ENCODE data around the gene FAM124B. TPM values are rescaled to one million over a fixed set of nuclear protein-coding genes. Genes with fewer than 3 reads are reported as not detected.
A peak's percentile ranks its signal among the peaks of the same experiment; 100 is the strongest.

Gene FAM124B
- total and polyA plus RNA-seq, 4 donors = 6.7 to 17.2 (median 7.1) TPM

DNA sequence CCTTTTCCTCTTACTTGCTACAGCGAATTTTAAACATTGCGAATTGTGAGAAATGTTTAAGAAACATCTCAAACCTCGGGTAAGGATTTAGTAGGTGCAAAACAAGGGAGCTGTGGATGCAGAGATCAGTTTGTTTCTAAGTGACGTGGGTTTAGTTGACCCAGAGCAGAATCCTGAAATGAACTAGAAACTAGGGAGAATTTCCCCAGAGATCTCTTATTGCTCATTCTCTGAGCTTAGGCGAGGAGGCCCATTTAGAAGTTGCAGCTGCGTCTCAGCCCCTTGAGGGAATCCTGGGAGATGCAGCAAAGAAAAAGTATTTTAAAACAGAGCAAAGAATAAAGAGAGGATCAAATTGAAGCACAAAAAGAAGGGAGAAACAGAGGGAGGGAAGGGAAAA, 29.3 kb downstream of the FAM124B start:
- Histone ChIP-seq H3K27me3 (ENCODE audit: control insufficient read depth, insufficient read depth, low read length) (peaks cover 2% of the 10 kb centered on the region), H3K4me3 (ENCODE audit: low read depth, low read length) (no peak overlapping the region), H3K4me1 (ENCODE audit: control insufficient read depth, insufficient read depth, low read length) (no peaks in the 10 kb centered on the region), H3K27ac (ENCODE audit: low read depth, low read length) (no peak overlapping the region), H3K36me3 (ENCODE audit: control insufficient read depth, insufficient read depth, low read length) (no peaks in the 10 kb centered on the region), H3K9me3 (ENCODE audit: control insufficient read depth, insufficient read depth, low read length) (no peaks in the 10 kb centered on the region)
- peak in 1 of 6 donors; percentile 51 for DNase-seq (ENCODE audit: low read depth in 4 of 6, low spot score in 6 of 6)
- 59% methylated on average over 5 of the region's 6 CpGs for WGBS (ENCODE audit: insufficient coverage)

DNA sequence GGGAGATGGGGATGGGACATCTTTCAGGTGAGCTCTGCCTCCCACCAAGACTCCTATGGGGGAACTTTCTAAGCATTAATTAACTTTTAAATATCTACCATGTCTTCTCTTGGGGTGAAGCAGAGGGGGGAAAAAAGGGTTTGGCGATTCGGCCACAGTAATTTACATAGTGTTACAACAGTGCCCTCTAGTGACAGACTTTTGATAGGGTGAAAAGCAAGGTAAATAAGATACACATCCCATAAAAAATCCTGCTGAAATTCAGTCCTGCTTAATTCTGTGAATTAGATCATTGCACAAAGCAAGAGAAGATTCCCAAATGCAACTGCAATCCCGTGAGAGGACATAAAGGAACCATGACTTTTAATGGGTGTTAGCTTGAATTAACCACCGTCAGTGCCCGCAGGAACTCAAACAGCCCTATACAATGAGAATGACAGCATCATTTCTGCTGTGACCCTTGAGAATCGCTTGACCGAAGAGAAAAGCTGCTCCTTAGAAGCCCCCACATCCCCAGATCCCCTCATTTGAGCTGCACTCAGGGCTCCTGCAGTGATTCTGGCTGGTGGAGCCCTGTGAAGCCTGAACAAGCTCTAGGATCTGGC, 32.8 kb downstream of the FAM124B start:
- H3K27ac ChIP-seq (ENCODE audit: low read depth, low read length) = no peak overlapping the region
- WGBS (ENCODE audit: insufficient coverage) = 70% methylated on average over 3 of the region's 7 CpGs
- no peaks in the 10 kb centered on the region for H3K36me3 ChIP-seq (ENCODE audit: control insufficient read depth, insufficient read depth, low read length)
- peak in 2 of 6 donors; percentile 60 to 63 for DNase-seq (ENCODE audit: low read depth in 4 of 6, low spot score in 6 of 6)
- peaks cover 6% of the 10 kb centered on the region for H3K4me1 ChIP-seq (ENCODE audit: control insufficient read depth, insufficient read depth, low read length)
- no peaks in the 10 kb centered on the region for H3K9me3 ChIP-seq (ENCODE audit: control insufficient read depth, insufficient read depth, low read length)
- no peak overlapping the region for H3K4me3 ChIP-seq (ENCODE audit: low read depth, low read length)
- peaks cover 2% of the 10 kb centered on the region for H3K27me3 ChIP-seq (ENCODE audit: control insufficient read depth, insufficient read depth, low read length)

DNA sequence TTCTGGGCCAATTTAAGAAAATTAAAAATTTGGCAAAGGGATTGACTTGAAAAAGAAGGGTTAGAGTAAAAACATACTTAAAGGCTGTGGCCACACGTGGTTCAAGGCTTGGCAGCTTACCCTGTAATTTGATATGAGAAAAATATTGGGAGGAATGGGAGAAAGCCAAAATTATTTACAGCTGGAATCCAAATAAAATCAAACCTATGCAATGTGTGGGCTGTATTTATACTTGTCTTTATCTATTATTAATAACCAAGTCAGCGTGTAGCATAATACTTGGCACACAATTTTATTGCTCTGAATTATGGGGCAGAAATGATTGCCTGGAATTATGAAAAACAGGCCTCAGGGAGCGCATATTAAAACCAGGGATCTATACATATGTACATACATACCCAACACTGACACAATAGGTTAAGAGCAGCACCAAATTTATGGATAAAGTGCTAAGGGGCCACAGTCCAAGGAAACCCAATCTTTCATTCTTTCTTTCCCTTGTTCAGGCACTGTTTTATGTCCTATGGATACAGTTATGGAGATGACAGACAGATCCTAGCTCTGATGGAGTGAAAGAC, 35.6 kb downstream of the FAM124B start:
- H3K27ac ChIP-seq (ENCODE audit: low read depth, low read length) = no peak overlapping the region
- no peak overlapping the region for H3K4me3 ChIP-seq (ENCODE audit: low read depth, low read length)
- peaks cover 6% of the 10 kb centered on the region for H3K4me1 ChIP-seq (ENCODE audit: control insufficient read depth, insufficient read depth, low read length)
- no peaks in the 10 kb centered on the region for H3K36me3 ChIP-seq (ENCODE audit: control insufficient read depth, insufficient read depth, low read length)
- H3K27me3 ChIP-seq (ENCODE audit: control insufficient read depth, insufficient read depth, low read length) = peaks cover 2% of the 10 kb centered on the region
- no peak for DNase-seq (ENCODE audit: low read depth in 4 of 6, low spot score in 6 of 6)
- H3K9me3 ChIP-seq (ENCODE audit: control insufficient read depth, insufficient read depth, low read length) = no peaks in the 10 kb centered on the region
- WGBS (ENCODE audit: insufficient coverage) = no CpG with 5 or more reads among the region's 3 CpGs

DNA sequence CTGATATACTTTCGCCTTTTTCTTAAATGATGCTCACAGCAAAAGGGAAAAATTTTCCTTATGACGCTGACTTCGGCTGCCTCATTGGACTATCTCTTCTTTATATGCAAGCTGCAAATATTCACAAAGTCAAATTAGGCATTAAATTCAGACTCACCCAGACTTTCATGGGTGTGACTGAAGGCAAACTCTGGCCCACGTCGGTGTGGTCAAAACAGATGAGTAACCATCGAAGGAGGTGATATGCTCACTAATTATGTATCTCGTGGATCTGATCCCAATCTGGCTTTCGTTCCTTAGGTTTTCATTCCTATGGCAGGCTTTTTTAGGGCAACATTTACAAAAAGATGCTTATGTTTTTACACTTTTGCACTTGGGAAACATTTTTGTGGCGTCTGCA, 36.6 kb downstream of the FAM124B start:
- 83% methylated on average over 9 of the region's 9 CpGs for WGBS (ENCODE audit: insufficient coverage)
- Histone ChIP-seq H3K4me3 (ENCODE audit: low read depth, low read length) (no peak overlapping the region), H3K27ac (ENCODE audit: low read depth, low read length) (no peak overlapping the region), H3K27me3 (ENCODE audit: control insufficient read depth, insufficient read depth, low read length) (peaks cover 2% of the 10 kb centered on the region), H3K36me3 (ENCODE audit: control insufficient read depth, insufficient read depth, low read length) (no peaks in the 10 kb centered on the region), H3K9me3 (ENCODE audit: control insufficient read depth, insufficient read depth, low read length) (no peaks in the 10 kb centered on the region), H3K4me1 (ENCODE audit: control insufficient read depth, insufficient read depth, low read length) (peaks cover 6% of the 10 kb centered on the region)
- no peak for DNase-seq (ENCODE audit: low read depth in 4 of 6, low spot score in 6 of 6)

DNA sequence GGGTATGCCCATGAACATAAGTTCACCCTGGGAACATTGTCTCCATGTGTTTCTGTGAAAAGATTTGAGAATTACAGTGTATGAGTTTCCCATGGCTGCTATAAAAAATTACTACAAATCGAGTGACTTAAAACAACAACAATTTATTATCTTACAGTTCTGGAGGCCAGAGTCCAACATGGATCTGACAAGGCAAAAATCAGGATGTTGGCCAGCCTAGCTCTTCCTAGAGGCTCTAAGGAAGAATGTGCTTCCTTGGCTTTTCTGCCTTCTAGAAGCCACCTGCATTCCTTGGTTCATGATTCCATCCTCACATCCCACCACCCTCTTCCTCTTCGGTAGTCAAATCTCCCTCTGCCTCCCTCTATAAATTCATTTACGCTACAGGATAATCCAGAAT, 38.6 kb downstream of the FAM124B start:
- no peak for DNase-seq (ENCODE audit: low read depth in 4 of 6, low spot score in 6 of 6)
- WGBS (ENCODE audit: insufficient coverage) = 70% methylated on average over 2 of the region's 3 CpGs
- no peaks in the 10 kb centered on the region for H3K36me3 ChIP-seq (ENCODE audit: control insufficient read depth, insufficient read depth, low read length)
- H3K9me3 ChIP-seq (ENCODE audit: control insufficient read depth, insufficient read depth, low read length) = no peaks in the 10 kb centered on the region
- peaks cover 2% of the 10 kb centered on the region for H3K27me3 ChIP-seq (ENCODE audit: control insufficient read depth, insufficient read depth, low read length)
- H3K4me3 ChIP-seq (ENCODE audit: low read depth, low read length) = no peak overlapping the region
- no peak overlapping the region for H3K27ac ChIP-seq (ENCODE audit: low read depth, low read length)
- H3K4me1 ChIP-seq (ENCODE audit: control insufficient read depth, insufficient read depth, low read length) = peaks cover 6% of the 10 kb centered on the region

DNA sequence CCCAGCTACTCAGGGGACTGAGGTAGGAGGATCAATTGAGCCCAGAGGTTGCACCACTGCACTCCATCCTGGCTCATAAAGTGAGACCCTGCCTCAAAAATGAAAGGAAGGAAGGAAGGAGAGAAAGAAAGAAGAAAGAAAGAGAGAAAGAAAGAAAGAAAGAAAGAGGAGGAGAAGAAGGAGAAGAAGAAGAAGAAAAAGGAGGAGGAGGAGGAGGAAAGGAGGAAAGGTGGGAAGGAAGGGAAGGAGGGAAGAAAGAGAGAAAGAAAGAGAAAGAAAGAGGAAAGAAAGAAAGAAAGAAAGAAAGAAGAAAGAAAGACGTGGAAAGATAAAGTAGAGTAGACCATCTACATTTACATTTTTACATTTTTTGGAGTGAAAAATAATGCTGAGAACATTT, 39.8 kb downstream of the FAM124B start:
- H3K36me3 ChIP-seq (ENCODE audit: control insufficient read depth, insufficient read depth, low read length) = no peaks in the 10 kb centered on the region
- H3K4me1 ChIP-seq (ENCODE audit: control insufficient read depth, insufficient read depth, low read length) = peaks cover 6% of the 10 kb centered on the region
- no peaks in the 10 kb centered on the region for H3K9me3 ChIP-seq (ENCODE audit: control insufficient read depth, insufficient read depth, low read length)
- H3K27ac ChIP-seq (ENCODE audit: low read depth, low read length) = no peak overlapping the region
- no peak for DNase-seq (ENCODE audit: low read depth in 4 of 6, low spot score in 6 of 6)
- H3K4me3 ChIP-seq (ENCODE audit: low read depth, low read length) = no peak overlapping the region
- H3K27me3 ChIP-seq (ENCODE audit: control insufficient read depth, insufficient read depth, low read length) = no peaks in the 10 kb centered on the region
- WGBS (ENCODE audit: insufficient coverage) = no CpG with 5 or more reads among the region's 1 CpG

DNA sequence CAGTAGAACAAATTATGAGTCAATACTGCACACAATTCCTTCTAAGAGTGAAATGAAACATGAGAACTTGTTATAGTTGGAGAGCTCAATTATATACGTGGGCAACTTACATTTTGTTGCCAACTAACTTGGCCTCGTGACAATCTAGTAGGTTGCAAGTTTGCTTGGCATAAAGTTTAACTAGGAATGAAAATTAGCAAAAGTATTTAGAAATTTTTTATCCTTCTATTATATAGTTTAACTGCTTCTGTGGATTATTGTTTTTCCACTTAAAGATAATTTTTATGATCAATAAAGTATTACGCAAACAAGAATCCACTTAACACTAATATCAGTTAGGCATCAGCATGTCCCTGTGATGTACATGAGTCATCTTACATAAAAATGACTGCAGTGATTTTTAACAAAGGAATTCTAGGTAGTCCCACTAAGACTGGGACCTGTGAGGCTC, 41.1 kb downstream of the FAM124B start:
- no peaks in the 10 kb centered on the region for H3K36me3 ChIP-seq (ENCODE audit: control insufficient read depth, insufficient read depth, low read length)
- H3K27me3 ChIP-seq (ENCODE audit: control insufficient read depth, insufficient read depth, low read length) = no peaks in the 10 kb centered on the region
- H3K4me1 ChIP-seq (ENCODE audit: control insufficient read depth, insufficient read depth, low read length) = peaks cover 6% of the 10 kb centered on the region
- no CpG with 5 or more reads among the region's 3 CpGs for WGBS (ENCODE audit: insufficient coverage)
- no peak overlapping the region for H3K4me3 ChIP-seq (ENCODE audit: low read depth, low read length)
- H3K27ac ChIP-seq (ENCODE audit: low read depth, low read length) = no peak overlapping the region
- DNase-seq (ENCODE audit: low read depth in 4 of 6, low spot score in 6 of 6) = no peak
- H3K9me3 ChIP-seq (ENCODE audit: control insufficient read depth, insufficient read depth, low read length) = no peaks in the 10 kb centered on the region

DNA sequence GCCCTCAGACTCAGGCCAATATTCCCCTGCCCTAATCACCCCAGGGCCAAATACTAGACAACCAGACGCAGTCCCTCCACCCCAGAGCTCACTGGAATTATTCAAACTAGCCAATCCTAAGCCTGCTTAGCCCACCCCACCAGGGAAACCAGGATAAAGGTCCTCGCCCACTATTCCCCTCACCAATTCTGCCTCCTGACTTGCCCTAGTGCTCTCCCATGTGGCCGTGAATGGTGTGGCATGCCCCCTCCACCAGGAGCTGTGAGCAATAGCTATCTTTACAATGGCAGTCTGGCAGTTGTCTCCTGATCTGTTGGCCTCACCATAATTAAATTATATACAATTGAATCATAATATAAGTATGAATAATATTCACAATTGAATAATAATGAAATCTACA, 42.3 kb downstream of the FAM124B start:
- H3K36me3 ChIP-seq (ENCODE audit: control insufficient read depth, insufficient read depth, low read length) = no peaks in the 10 kb centered on the region
- WGBS (ENCODE audit: insufficient coverage) = 73% methylated on average over 2 of the region's 3 CpGs
- peaks cover 4% of the 10 kb centered on the region for H3K4me1 ChIP-seq (ENCODE audit: control insufficient read depth, insufficient read depth, low read length)
- no peak overlapping the region for H3K27ac ChIP-seq (ENCODE audit: low read depth, low read length)
- no peaks in the 10 kb centered on the region for H3K9me3 ChIP-seq (ENCODE audit: control insufficient read depth, insufficient read depth, low read length)
- no peak overlapping the region for H3K4me3 ChIP-seq (ENCODE audit: low read depth, low read length)
- no peaks in the 10 kb centered on the region for H3K27me3 ChIP-seq (ENCODE audit: control insufficient read depth, insufficient read depth, low read length)
- DNase-seq (ENCODE audit: low read depth in 4 of 6, low spot score in 6 of 6) = no peak

DNA sequence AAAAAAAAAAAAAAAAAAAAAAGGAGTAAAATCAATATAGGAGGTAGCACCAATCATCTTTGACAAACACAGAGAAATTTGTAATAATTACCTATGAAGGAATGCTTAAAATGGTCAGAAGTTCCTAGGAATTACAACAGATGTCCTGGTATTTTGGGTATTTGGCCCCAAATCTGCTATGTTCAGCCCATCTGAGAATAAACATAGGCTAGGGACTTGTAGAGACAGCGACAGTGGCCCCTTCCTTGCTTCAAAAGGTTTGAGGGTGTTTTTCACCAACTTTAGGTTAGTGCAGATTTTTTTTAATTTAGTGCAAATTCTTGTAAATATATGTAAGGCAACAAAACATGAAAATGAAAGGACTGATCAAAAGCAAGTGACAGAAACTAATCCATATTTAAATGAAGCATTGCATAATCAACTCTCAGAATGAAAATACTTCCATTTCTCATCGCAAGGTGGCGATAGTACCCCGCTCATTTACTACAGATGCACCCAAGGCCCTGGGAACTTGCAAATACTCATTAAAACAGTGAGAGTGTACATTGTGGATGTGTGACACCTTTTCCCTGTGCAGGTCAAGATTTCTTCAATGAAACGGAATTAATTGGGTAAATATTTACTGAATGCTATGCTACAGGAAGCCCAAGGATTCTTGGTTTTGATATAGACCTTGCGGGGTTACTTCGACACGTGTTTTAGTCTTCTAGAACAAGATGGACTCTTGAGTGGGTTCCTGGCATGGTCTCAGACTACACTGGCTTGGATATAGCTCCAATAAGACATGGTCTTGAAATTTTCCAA, 44.6 kb downstream of the FAM124B start:
- 73% methylated on average over 4 of the region's 8 CpGs for WGBS (ENCODE audit: insufficient coverage)
- no peaks in the 10 kb centered on the region for H3K4me1 ChIP-seq (ENCODE audit: control insufficient read depth, insufficient read depth, low read length)
- peak; percentile 48 to 93 (median 59) for DNase-seq (ENCODE audit: low read depth in 4 of 6, low spot score in 6 of 6)

More for the DNA sequence above, 44.6 kb downstream of the FAM124B start:
- Histone ChIP-seq H3K36me3 (ENCODE audit: control insufficient read depth, insufficient read depth, low read length) (no peaks in the 10 kb centered on the region), H3K27me3 (ENCODE audit: control insufficient read depth, insufficient read depth, low read length) (no peaks in the 10 kb centered on the region), H3K27ac (ENCODE audit: low read depth, low read length) (no peak overlapping the region), H3K9me3 (ENCODE audit: control insufficient read depth, insufficient read depth, low read length) (no peaks in the 10 kb centered on the region), H3K4me3 (ENCODE audit: low read depth, low read length) (no peak overlapping the region)
